IPS-18c (cell line): ENCODE data around the gene USP10.
"Not testable (repeated sequence)": the region's sequence is repeated elsewhere in the genome, so short reads cannot be mapped to it uniquely, and the experiment has no call there.

Experiments
- H3K4me3 ChIP-seq: 2 replicates; pipeline ENCODE4 v1.7.0; 2013; ENCODE audit warnings: low read depth, mild to moderate bottlenecking, low read length, moderate library complexity; ENCODE audit not compliant: insufficient read depth
- H3K9me3 ChIP-seq: one replicate; pipeline ENCODE4 v1.6.1; 2013; ENCODE audit warnings: mild to moderate bottlenecking, low read length, moderate library complexity; ENCODE audit not compliant: control insufficient read depth, insufficient read depth

The USP10 gene

DNA sequence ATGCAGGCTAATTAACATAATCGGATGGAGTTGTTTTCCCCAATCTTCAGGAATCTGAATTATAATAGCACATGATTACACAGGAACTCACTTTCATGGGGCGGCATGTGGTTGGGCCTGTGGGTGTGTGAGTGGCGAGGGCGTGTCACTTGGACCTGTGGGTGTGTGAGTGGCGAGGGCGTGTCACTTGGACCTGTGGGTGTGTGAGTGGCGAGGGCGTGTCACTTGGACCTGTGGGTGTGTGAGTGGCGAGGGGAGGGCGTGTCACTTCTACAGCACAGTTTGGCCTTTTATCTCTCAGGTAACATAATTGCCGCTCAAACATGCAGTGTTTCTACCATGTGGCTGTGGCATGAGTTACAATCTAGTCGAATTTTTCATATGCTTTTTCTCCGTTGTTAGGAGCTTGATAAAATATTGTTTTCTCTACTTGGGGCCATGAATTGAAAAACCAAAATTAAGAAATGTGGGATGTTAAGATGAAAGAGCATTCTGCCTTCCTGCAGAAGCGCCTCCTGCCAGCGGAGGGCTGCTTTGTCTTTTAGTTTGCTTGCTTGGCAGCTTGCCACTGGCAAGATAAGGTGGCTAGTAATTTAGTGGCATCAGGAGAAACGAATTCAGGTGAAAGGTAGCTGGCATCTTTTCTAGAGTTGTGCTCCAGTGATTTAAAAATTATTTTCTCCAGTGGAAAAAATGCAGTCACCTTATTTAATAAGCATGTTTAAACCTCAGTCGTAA, 36.2 kb downstream of the USP10 start:
- no peak overlapping the region for H3K4me3 ChIP-seq
- H3K9me3 ChIP-seq: no peaks in the 10 kb centered on the region

DNA sequence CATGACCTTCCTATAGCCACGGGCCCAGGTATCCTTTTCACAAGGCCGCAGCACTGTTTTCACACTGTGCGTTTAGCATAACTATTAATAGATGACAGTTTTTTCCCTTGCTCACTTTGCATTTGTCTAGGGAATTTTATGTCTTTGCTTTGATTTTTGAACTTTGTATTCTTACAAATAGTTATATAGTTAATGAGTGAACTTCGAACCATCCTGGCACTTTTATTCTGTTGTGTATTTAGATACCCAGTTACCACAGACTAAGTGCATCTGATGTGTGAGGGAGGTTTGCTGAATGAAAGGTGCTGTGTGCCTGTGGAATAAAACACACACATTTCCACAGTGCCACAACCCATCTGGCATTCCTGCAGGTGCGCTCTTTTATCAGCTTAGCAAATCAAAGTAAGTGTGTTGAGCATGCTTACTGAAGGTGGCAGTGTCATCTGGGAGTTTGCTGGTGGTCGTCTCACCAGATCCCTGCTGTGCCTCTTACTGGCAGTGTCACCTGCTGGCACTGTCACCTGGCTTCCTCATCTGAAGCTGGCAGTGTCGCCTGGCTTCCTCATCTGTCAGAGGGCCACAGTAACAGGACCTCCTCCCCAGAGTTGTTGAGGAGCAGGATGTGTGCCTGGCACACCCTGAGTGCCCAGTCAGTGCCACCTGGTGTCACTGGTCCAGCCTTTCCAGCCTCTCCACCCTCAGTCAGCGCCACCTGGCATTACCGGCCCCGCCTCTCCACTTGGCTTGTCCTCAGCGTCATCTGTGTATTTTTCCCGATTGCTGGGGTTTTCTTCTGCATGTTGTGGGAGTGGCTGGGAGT, 37.6 kb downstream of the USP10 start:
- Histone ChIP-seq H3K4me3 (no peak overlapping the region), H3K9me3 (no peaks in the 10 kb centered on the region)

DNA sequence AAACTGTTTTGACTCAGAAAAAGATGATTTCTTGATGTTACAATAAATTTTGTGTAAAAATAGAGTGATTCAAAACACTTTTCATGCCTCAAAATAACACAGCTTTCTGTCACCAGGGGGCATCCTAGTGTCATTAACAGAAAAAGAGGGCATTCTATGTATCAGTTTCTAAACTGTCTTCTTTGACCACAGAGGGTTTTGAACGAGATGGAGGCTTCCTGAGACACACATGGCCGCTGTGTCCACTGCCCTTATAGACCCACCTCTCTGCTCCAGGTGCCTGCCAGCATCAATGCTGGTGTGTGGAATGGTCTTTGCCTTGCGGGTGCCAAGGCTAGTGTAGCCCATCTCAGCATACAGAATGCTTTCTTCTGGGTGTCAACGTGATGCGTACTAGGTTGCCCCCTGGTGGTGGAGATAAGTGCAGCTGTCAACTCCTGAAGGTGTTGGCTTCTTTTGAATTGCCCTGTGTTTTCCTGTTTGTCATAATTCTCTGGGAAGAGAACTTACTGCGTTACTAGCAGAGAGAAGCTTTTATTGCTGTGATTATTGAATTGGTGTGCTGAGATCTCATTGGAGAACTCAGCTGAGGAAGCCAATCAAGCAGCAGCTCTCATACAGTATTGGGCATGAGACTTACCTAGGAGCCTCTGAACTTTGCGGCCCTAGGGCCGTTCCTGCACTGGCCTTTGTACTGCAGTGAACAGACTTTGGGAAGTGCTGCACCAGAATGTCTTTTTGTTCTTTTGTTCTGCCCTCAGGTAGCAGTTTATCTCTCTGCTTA, 38.6 kb downstream of the USP10 start:
- Histone ChIP-seq H3K4me3 (no peak overlapping the region), H3K9me3 (no peaks in the 10 kb centered on the region)

DNA sequence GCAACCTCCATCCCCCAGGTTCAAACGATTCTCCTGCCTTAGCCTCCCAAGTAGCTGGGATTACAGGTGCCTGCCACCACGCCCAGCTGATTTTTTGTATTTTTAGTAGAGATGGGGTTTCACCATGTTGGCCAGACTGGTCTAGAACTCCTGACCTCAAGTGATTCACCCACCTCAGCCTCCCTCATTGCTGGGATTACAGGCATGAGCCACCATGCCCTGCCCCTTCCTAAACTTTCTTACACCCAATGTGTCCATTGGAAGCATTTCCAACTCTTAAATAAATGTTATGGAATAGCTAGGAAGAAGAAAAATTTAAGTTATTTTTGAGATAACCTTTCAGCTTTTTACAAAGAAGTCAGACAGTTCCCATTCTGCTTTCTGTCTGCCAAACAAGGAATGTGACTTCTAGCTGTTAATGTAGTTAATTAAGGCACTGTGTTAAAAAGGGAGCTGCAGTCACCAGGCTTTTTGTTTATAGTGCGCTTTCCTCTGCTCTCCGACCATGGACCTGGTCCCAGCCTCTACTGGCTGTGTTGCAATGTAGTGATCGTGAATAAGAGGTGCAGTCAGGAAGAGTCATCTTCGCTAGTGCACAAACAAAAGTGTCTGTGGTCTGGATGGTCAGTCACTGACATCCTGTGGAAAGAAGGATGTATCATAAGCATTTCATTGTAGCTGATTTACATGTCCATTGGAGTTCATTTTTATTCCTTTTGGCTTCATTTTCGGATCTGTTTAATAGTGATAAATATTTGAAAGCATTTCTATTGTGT, 39.7 kb downstream of the USP10 start:
- H3K9me3 ChIP-seq: no peaks in the 10 kb centered on the region
- no peak overlapping the region for H3K4me3 ChIP-seq

DNA sequence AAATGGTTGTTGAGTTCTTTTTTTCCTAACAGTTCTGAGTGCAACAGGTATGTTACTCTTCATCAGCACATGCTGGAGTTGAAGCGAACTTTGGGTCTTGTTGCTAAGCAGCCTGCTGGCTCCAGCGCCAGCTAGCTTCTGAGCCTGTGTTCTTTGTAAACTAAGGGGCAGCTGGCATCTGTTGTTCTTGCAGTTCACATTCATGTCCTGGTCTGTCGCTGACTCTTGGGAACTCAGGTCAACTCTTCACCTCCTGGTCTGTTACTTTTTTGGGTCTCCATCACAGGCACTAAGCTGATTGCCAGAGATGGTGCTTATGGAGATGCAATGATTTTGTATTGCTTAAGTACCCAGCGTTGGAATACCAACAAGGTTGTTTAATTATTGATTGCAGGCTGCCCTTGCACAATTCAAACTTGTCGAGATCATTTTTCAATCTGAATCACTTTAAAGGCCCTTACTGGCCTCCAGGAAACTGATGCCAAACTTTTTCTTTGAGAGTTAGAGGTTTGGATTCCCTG, 40.9 kb downstream of the USP10 start:
- Histone ChIP-seq H3K9me3 (no peaks in the 10 kb centered on the region), H3K4me3 (no peak overlapping the region)

DNA sequence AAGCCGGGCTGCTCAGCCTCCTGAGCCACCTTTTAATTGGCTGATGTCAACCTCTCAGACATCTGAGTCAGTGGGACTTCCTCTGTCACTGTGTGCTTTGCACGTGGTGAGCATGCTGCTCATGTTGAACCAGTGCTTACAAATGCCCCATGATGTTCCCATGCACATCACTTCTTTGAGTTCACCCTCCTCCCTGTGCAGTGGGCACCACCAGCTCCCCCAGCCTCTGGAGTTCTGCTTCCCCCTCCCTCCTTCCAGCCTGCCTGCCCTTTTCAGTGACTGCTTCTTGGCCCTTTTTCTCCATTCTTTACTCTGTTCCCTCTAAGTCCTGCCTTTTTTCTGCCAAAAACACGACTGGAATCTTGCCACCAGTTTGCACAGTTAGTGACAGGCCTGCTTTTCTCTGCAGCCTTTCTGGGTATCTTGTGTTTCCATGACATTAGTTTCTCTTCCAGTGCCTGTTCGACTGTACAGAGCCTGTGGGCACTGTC, 41.6 kb downstream of the USP10 start:
- Histone ChIP-seq H3K4me3 (no peak overlapping the region), H3K9me3 (no peaks in the 10 kb centered on the region)

DNA sequence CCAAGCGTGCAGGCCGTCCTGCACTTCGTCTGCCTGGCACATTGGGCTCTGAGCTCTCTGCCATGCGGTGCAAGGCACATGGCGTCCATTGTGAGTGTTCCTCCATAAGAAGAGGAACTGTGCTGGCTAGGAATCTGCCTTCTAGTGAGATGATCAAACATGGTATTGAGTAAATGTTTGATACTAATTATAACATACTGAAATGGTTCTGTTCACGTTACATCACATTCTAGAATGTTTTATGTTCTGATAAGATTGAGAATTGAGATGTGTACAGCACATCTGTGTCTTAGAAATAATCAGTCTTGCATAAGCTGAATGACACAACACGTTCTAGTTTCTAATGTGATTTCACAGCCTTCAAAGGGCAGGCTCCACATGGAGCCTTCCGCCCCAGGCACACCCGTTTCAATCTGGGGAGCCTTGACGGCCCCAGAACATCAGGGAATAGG, 42.9 kb downstream of the USP10 start:
- no peaks in the 10 kb centered on the region for H3K9me3 ChIP-seq
- H3K4me3 ChIP-seq: no peak overlapping the region

DNA sequence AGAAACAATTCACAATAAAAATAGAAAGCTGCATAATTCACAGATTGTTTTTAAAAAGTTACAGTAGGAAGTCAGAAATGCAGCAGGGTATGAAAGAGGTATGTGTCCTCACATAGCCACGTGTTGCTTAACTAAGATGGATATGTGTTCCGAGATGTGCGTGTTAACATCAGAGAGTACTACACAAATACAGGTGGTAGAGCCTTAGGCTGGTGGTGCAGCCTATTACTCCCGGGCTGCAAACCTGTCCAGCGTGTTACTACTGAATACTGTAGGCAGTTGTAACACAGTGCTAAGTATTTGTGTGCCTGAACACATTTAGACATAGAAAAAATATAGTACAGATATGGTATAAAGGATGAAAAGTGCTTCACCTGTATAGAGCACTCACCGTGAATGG, 46.4 kb downstream of the USP10 start:
- Histone ChIP-seq H3K4me3 (no peak overlapping the region), H3K9me3 (no peaks in the 10 kb centered on the region)

DNA sequence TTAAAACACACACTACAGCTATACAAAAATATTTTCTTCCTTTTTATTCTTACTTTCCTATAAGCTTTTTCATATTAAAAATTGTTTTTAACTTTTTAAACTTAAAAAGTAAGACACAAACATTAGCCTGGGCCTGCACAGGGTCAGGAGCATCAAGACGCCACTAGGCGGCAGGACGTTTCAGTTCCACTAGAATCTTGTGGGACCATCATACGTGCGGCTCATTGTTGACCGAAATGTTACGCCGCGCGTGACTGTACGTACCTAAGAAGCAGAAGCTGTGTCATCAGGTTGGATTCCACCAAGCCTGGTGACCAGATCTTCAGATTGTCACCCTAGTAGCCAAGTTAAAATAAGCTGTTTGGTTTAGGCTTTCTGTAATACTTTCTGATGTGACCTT, 47.1 kb downstream of the USP10 start:
- Histone ChIP-seq H3K9me3 (no peaks in the 10 kb centered on the region), H3K4me3 (no peak overlapping the region)

DNA sequence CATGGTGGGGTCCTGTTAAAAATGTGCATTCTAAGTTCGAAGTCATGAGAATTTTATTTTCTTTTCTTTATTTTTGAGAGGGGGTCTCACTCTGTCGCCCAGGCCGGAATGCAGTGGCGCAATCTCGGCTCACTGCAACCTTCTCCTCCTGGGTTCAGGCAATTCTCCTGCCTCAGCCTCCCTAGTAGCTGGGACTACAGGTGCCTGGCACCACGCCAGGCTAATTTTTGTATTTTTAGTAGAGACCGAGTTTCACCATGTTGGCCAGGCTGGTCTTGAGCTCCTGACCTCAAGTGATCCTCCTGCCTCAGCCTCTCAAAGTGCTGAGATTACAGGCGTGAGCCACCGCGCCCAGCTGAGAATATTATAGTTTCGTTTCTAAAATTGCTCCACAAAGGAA, 48.4 kb downstream of the USP10 start:
- H3K9me3 ChIP-seq: not testable (repeated sequence)

DNA sequence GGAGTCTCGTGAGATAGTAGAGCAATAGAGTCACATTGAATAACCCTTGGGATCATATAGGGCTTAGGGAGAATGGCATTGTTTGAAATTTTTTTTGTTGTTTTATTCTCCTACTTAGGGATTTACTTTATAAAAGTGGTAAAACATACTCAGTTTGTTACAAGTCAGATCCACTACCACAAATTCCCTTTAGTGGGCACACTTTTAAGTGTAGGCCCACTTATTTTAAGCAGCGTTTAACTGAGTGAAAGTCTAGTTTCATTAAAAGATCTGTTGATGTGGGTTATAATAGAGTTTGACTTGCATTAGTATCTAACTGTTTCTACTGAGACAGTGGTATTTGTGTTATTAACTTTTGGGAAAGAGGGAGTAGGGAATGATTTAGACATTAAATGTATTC, 49.3 kb downstream of the USP10 start:
- H3K9me3 ChIP-seq: no peaks in the 10 kb centered on the region
- no peak overlapping the region for H3K4me3 ChIP-seq

More for the DNA sequence above, 48.4 kb downstream of the USP10 start:
- H3K4me3 ChIP-seq: not testable (repeated sequence)

DNA sequence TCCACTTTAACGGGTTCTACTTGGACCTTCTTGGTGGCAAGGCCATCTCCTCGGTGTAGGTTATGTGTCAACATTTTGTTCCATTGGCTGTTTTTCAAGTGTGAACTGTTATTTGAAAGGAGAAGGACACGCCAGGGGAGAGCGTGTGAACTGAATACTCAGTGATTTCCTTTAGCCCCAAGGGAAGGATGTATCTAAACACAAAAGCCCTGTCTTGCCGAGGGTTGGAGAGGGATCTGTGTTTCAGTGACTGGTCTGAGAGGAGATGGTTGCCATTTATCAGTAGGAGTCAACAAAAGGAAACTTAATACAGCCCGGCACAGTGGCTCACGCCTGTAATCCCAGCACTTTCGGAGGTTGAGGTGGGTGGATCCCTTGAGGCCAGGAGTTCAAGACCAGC, 50.0 kb downstream of the USP10 start:
- no peaks in the 10 kb centered on the region for H3K9me3 ChIP-seq
- H3K4me3 ChIP-seq: no peak overlapping the region

DNA sequence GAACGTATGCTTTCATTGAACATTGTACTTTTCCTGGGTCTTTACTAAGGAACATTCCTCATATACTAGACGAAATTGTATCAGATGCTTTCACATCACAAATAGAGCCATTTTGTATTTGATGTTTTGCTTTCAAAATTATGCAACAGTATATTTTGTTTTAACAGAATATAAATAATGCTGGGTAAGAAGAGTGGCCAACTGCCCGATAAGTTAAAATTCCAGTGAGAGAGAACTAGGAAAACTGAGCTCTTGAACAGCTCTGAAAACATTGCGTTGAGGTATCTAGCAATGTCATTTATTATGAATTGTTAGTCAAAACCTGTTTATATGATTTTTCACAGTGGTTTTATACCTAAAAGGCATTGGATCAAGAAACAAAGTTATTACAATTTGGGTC, 50.8 kb downstream of the USP10 start:
- H3K4me3 ChIP-seq: no peak overlapping the region

DNA sequence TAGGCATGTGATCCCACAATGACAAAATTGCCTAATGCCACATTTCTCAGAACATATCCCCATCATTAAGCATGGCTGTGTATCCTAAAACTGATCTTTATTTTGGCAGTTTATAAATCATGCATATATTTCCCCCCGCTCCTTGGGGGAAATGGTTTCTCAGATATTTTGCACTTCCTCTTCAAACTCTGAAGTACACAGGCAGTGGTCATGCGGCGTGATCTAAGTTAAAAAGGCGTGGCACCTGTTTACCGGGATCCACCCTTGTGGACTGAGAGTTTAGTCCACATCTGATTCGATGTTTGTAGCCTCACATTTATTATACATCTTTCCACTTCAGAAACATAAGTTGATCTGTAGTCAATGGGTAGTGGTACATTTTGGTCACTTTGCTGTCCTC, 51.4 kb downstream of the USP10 start:
- no peaks in the 10 kb centered on the region for H3K9me3 ChIP-seq
- no peak overlapping the region for H3K4me3 ChIP-seq

More for the DNA sequence above, 50.8 kb downstream of the USP10 start:
- H3K9me3 ChIP-seq: no peaks in the 10 kb centered on the region

DNA sequence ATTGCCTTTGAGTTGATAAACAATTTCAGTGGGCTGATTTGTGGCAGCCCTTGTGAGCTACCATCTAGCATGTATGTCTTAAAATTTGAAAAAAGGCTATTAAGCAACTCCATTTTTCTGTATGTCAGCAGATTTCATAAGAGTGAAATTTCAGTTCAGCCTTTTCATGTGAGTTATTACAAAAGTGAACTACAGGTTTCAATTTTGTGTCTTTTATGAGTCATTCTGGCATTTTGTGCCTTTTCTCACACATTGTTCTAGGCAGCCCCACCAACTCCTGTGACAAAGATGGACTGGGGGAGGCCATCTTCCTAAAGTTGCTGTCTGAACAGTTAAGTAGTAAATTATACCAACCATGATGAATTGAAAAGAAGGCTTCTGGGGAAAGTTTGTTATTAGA, 52.1 kb downstream of the USP10 start:
- H3K9me3 ChIP-seq: no peaks in the 10 kb centered on the region
- no peak overlapping the region for H3K4me3 ChIP-seq

DNA sequence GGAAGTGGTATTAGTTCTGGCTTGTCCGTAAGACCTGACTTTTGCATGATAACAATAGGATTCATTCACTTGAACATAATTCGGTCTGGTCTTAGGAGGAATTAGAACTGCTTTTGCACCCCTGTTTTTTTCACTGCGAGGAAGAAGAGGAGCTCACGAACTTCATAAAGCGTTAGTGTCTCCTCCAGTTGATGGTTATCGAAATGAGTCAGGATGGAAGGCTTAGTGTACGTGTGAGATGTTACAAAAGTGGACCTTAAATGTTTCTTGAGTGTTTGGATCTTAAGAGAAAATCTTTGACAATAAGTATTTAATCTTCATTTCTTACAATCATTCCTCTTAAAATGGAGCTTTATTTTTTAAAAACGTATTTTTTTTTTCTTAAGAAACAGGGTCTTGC, 52.8 kb downstream of the USP10 start:
- H3K9me3 ChIP-seq: no peaks in the 10 kb centered on the region
- no peak overlapping the region for H3K4me3 ChIP-seq
